HL-60 (cell line): ENCODE data around the gene EPB41L2.

Experiments used
- GABPA ChIP-seq: IDR thresholded peaks from 2 replicates; pipeline ENCODE4 v1.6.1; 2012; ENCODE audit warnings: low read depth
- POLR2AphosphoS5 ChIP-seq: IDR thresholded peaks from 2 replicates; pipeline ENCODE4 v1.6.1; 2012; ENCODE audit warnings: low read depth
- SPI1 ChIP-seq: IDR thresholded peaks from 2 replicates; pipeline ENCODE4 v1.6.1; 2012; ENCODE audit warnings: low read depth, mild to moderate bottlenecking, borderline replicate concordance
- TF ChIP-seq, protein P1 (sequence below): IDR thresholded peaks from one replicate; pipeline ENCODE4 v1.5.1; 2011; ENCODE audit warnings: low read length, control low read depth, inconsistent platforms; ENCODE audit not compliant: insufficient read depth
- TF ChIP-seq, protein P2 (sequence below): IDR thresholded peaks from 2 replicates; pipeline ENCODE4 v1.6.1; 2012; ENCODE audit warnings: low read depth; ENCODE audit not compliant: insufficient replicate concordance

DNA sequence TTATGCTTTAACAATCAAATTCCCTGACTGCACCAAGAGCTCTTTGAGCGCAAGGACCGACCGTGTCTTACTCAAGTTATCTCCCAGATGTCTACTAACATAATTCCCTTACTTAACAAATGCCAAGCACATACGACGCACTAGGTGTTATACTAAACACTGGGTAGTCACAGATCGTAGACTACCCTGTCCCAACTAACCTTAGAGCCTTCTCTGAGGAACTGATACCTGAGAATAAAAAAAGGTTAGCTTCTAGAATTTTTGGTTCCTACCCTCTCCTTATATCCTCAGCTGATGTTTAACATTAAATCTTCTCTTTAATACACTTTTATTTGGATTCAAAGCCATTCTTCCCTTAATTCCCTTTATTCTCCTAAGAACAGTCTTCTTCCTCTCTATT, 38.5 kb downstream of the EPB41L2 start:
- TF ChIP-seq POLR2AphosphoS5 (no peak), SPI1 (no peak), GABPA (no peak)
- TF ChIP-seq, protein P1, sequence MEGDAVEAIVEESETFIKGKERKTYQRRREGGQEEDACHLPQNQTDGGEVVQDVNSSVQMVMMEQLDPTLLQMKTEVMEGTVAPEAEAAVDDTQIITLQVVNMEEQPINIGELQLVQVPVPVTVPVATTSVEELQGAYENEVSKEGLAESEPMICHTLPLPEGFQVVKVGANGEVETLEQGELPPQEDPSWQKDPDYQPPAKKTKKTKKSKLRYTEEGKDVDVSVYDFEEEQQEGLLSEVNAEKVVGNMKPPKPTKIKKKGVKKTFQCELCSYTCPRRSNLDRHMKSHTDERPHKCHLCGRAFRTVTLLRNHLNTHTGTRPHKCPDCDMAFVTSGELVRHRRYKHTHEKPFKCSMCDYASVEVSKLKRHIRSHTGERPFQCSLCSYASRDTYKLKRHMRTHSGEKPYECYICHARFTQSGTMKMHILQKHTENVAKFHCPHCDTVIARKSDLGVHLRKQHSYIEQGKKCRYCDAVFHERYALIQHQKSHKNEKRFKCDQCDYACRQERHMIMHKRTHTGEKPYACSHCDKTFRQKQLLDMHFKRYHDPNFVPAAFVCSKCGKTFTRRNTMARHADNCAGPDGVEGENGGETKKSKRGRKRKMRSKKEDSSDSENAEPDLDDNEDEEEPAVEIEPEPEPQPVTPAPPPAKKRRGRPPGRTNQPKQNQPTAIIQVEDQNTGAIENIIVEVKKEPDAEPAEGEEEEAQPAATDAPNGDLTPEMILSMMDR, result no peak
- TF ChIP-seq, protein P2, sequence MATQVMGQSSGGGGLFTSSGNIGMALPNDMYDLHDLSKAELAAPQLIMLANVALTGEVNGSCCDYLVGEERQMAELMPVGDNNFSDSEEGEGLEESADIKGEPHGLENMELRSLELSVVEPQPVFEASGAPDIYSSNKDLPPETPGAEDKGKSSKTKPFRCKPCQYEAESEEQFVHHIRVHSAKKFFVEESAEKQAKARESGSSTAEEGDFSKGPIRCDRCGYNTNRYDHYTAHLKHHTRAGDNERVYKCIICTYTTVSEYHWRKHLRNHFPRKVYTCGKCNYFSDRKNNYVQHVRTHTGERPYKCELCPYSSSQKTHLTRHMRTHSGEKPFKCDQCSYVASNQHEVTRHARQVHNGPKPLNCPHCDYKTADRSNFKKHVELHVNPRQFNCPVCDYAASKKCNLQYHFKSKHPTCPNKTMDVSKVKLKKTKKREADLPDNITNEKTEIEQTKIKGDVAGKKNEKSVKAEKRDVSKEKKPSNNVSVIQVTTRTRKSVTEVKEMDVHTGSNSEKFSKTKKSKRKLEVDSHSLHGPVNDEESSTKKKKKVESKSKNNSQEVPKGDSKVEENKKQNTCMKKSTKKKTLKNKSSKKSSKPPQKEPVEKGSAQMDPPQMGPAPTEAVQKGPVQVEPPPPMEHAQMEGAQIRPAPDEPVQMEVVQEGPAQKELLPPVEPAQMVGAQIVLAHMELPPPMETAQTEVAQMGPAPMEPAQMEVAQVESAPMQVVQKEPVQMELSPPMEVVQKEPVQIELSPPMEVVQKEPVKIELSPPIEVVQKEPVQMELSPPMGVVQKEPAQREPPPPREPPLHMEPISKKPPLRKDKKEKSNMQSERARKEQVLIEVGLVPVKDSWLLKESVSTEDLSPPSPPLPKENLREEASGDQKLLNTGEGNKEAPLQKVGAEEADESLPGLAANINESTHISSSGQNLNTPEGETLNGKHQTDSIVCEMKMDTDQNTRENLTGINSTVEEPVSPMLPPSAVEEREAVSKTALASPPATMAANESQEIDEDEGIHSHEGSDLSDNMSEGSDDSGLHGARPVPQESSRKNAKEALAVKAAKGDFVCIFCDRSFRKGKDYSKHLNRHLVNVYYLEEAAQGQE, result no peak
